Measurements from ENCODE around the gene WAC.

The WAC gene

GRCh38 chr10:28542728-28543127, 9.8 kb downstream of the WAC start:
- no peaks in the 10 kb centered on the region for H3K4me1 ChIP-seq (ENCODE audit: insufficient read depth, low read length)
- H3K36me3 ChIP-seq (ENCODE audit: insufficient read depth, low read length), result peaks cover 32% of the 10 kb centered on the region
- no peak overlapping the region for H3K9ac ChIP-seq (ENCODE audit: low read depth, low read length)
- H3K9me3 ChIP-seq (ENCODE audit: control insufficient read depth, insufficient read depth, low read length), result no peaks in the 10 kb centered on the region

GRCh38 chr10:28544058-28544457, 11.1 kb downstream of the WAC start:
- Histone ChIP-seq H3K9ac (ENCODE audit: low read depth, low read length) (no peak overlapping the region), H3K4me1 (ENCODE audit: insufficient read depth, low read length) (no peaks in the 10 kb centered on the region), H3K9me3 (ENCODE audit: control insufficient read depth, insufficient read depth, low read length) (no peaks in the 10 kb centered on the region), H3K36me3 (ENCODE audit: insufficient read depth, low read length) (peaks cover 22% of the 10 kb centered on the region)

- peaks cover 19% of the 10 kb centered on the region for H3K36me3 ChIP-seq (ENCODE audit: insufficient read depth, low read length)
- H3K9ac ChIP-seq (ENCODE audit: low read depth, low read length), result no peak overlapping the region
- H3K9me3 ChIP-seq (ENCODE audit: control insufficient read depth, insufficient read depth, low read length), result no peaks in the 10 kb centered on the region
- H3K4me1 ChIP-seq (ENCODE audit: insufficient read depth, low read length), result no peaks in the 10 kb centered on the region
Observed at GRCh38 chr10:28545967-28546644, 13.2 kb downstream of the WAC start.

- Histone ChIP-seq H3K9ac (ENCODE audit: low read depth, low read length) (no peak overlapping the region), H3K36me3 (ENCODE audit: insufficient read depth, low read length) (peaks cover 11% of the 10 kb centered on the region), H3K4me1 (ENCODE audit: insufficient read depth, low read length) (no peaks in the 10 kb centered on the region; the same call in 1 of the 2 replicates), H3K9me3 (ENCODE audit: control insufficient read depth, insufficient read depth, low read length) (no peaks in the 10 kb centered on the region)
Observed at GRCh38 chr10:28548781-28549498, 16.0 kb downstream of the WAC start.

- H3K36me3 ChIP-seq (ENCODE audit: insufficient read depth, low read length), result peaks cover 22% of the 10 kb centered on the region
- H3K9me3 ChIP-seq (ENCODE audit: control insufficient read depth, insufficient read depth, low read length), result no peaks in the 10 kb centered on the region
- H3K9ac ChIP-seq (ENCODE audit: low read depth, low read length), result no peak overlapping the region
- peaks cover 6% of the 10 kb centered on the region for H3K4me1 ChIP-seq (ENCODE audit: insufficient read depth, low read length)
Observed at GRCh38 chr10:28551086-28551485, 18.2 kb downstream of the WAC start.

GRCh38 chr10:28552775-28553174, 19.9 kb downstream of the WAC start:
- no peaks in the 10 kb centered on the region for H3K9me3 ChIP-seq (ENCODE audit: control insufficient read depth, insufficient read depth, low read length)
- H3K4me1 ChIP-seq (ENCODE audit: insufficient read depth, low read length), result peaks cover 6% of the 10 kb centered on the region
- H3K36me3 ChIP-seq (ENCODE audit: insufficient read depth, low read length), result peaks cover 22% of the 10 kb centered on the region
- no peak overlapping the region for H3K9ac ChIP-seq (ENCODE audit: low read depth, low read length)

- Histone ChIP-seq H3K4me1 (ENCODE audit: insufficient read depth, low read length) (peaks cover 12% of the 10 kb centered on the region), H3K36me3 (ENCODE audit: insufficient read depth, low read length) (peaks cover 22% of the 10 kb centered on the region), H3K9ac (ENCODE audit: low read depth, low read length) (no peak overlapping the region), H3K9me3 (ENCODE audit: control insufficient read depth, insufficient read depth, low read length) (no peaks in the 10 kb centered on the region)
Observed at GRCh38 chr10:28554009-28554408, 21.1 kb downstream of the WAC start.

- Histone ChIP-seq H3K36me3 (ENCODE audit: insufficient read depth, low read length) (peaks cover 18% of the 10 kb centered on the region), H3K9me3 (ENCODE audit: control insufficient read depth, insufficient read depth, low read length) (no peaks in the 10 kb centered on the region), H3K4me1 (ENCODE audit: insufficient read depth, low read length) (peaks cover 18% of the 10 kb centered on the region), H3K9ac (ENCODE audit: low read depth, low read length) (no peak overlapping the region)
Observed at GRCh38 chr10:28554952-28555351, 22.0 kb downstream of the WAC start.

GRCh38 chr10:28555358-28555757, 22.4 kb downstream of the WAC start:
- Histone ChIP-seq H3K9me3 (ENCODE audit: control insufficient read depth, insufficient read depth, low read length) (no peaks in the 10 kb centered on the region), H3K4me1 (ENCODE audit: insufficient read depth, low read length) (peaks cover 20% of the 10 kb centered on the region), H3K36me3 (ENCODE audit: insufficient read depth, low read length) (peaks cover 18% of the 10 kb centered on the region)

GRCh38 chr10:28556142-28556541, 23.2 kb downstream of the WAC start:
- Histone ChIP-seq H3K9ac (ENCODE audit: low read depth, low read length) (no peak overlapping the region), H3K4me1 (ENCODE audit: insufficient read depth, low read length) (peaks cover 27% of the 10 kb centered on the region)

More at GRCh38 chr10:28555358-28555757, 22.4 kb downstream of the WAC start:
- no peak overlapping the region for H3K9ac ChIP-seq (ENCODE audit: low read depth, low read length)

GRCh38 chr10:28558186-28558585, 25.3 kb downstream of the WAC start:
- Histone ChIP-seq H3K9ac (ENCODE audit: low read depth, low read length) (no peak overlapping the region), H3K9me3 (ENCODE audit: control insufficient read depth, insufficient read depth, low read length) (no peaks in the 10 kb centered on the region), H3K4me1 (ENCODE audit: insufficient read depth, low read length) (peaks cover 29% of the 10 kb centered on the region), H3K36me3 (ENCODE audit: insufficient read depth, low read length) (peaks cover 17% of the 10 kb centered on the region)

More at GRCh38 chr10:28556142-28556541, 23.2 kb downstream of the WAC start:
- Histone ChIP-seq H3K36me3 (ENCODE audit: insufficient read depth, low read length) (peaks cover 17% of the 10 kb centered on the region), H3K9me3 (ENCODE audit: control insufficient read depth, insufficient read depth, low read length) (no peaks in the 10 kb centered on the region)

- Histone ChIP-seq H3K9ac (ENCODE audit: low read depth, low read length) (no peak overlapping the region), H3K9me3 (ENCODE audit: control insufficient read depth, insufficient read depth, low read length) (no peaks in the 10 kb centered on the region), H3K36me3 (ENCODE audit: insufficient read depth, low read length) (peaks cover 17% of the 10 kb centered on the region), H3K4me1 (ENCODE audit: insufficient read depth, low read length) (peaks cover 29% of the 10 kb centered on the region)
Observed at GRCh38 chr10:28558923-28559508, 26.1 kb downstream of the WAC start.

GRCh38 chr10:28559618-28560017, 26.7 kb downstream of the WAC start:
- H3K36me3 ChIP-seq (ENCODE audit: insufficient read depth, low read length), result peaks cover 18% of the 10 kb centered on the region

GRCh38 chr10:28560617-28561016, 27.7 kb downstream of the WAC start:
- H3K4me1 ChIP-seq (ENCODE audit: insufficient read depth, low read length), result peaks cover 22% of the 10 kb centered on the region
- peaks cover 16% of the 10 kb centered on the region for H3K36me3 ChIP-seq (ENCODE audit: insufficient read depth, low read length)

More at GRCh38 chr10:28559618-28560017, 26.7 kb downstream of the WAC start:
- Histone ChIP-seq H3K9ac (ENCODE audit: low read depth, low read length) (no peak overlapping the region), H3K9me3 (ENCODE audit: control insufficient read depth, insufficient read depth, low read length) (no peaks in the 10 kb centered on the region), H3K4me1 (ENCODE audit: insufficient read depth, low read length) (peaks cover 23% of the 10 kb centered on the region)

GRCh38 chr10:28561531-28561930, 28.6 kb downstream of the WAC start:
- Histone ChIP-seq H3K9me3 (ENCODE audit: control insufficient read depth, insufficient read depth, low read length) (no peaks in the 10 kb centered on the region), H3K9ac (ENCODE audit: low read depth, low read length) (no peak overlapping the region), H3K4me1 (ENCODE audit: insufficient read depth, low read length) (peaks cover 22% of the 10 kb centered on the region), H3K36me3 (ENCODE audit: insufficient read depth, low read length) (peaks cover 12% of the 10 kb centered on the region)

More at GRCh38 chr10:28560617-28561016, 27.7 kb downstream of the WAC start:
- Histone ChIP-seq H3K9me3 (ENCODE audit: control insufficient read depth, insufficient read depth, low read length) (no peaks in the 10 kb centered on the region), H3K9ac (ENCODE audit: low read depth, low read length) (no peak overlapping the region)

Measured in ES-I3 (cell line).